Measurements from ENCODE around the gene CTNND2.

CTNND2 gene

DNA sequence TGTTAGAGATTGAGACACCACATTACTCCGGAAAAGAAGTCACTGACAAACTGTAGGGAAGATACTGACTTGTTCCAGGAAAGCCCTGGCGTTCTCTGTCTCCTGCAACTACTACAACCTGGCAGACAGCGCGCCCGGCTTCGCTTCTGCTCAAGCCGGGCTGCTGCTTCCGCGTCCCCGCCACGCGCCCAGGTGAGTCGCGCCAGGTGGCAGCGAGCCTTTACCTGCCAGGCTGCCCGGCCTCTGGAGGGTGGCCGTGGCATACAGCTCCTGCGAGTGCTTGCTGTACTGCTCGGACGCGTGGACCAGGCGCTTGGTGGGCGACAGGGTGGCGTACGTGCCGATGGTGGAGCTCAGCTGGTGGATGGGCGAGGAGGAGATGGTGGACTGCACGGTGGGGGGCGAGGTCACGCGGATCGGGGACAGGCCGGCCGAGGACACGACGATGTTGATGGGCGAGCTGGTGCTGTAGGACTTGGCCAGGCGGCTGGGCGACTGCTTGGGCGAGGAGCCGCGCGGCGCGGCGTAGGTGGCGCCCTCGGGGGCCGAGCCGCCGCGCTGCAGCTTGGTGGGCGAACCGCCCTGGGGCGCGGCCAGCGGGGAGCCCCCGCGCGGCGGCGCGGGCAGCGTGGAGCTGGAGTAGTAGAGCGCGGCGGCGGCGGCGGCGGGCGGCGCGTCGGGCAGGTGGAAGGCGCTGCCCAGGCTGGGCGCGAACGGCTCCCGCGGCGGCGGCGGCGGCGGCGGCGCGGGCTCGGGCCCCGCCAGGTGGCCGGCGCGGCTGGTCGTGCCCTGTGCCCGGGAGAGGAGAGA is 519.6 kb downstream of the CTNND2 start:
- no peak overlapping the region for H3K27ac ChIP-seq
- H3K4me3 ChIP-seq: peak overlapping the region; percentile 68
- DNase-seq (ENCODE audit: low spot score): no peak
- no peak for TF ChIP-seq CTCF (IDR thresholded peaks at IDR 0.05)

DNA sequence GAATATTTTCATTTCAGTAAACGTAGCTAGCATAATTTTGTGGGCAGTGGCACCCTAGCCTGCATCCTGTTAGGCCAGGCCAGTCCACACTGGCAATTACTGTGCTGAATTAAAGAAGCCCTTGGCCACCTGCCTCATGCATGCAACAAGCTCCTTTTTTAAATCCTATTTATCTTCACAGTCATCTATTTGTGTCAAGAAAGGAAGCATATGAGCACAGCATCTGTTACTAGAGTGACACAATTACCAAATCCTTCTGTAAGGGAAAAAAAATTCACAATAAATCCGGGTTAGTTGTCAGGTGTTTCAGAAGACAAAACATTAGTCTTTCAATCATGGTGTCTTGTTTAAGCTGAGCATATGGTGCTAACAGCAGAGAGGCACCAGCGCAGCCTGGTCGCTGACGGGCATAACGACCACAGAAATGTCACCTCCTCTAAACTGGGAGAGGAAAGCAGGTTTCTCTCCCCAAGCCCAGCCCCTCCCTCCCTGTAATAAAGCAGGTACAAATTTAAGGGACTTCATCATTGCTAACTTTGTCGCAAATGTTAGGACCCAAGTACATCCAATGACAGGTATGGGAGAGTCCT is 520.6 kb downstream of the CTNND2 start:
- TF ChIP-seq CTCF (IDR thresholded peaks at IDR 0.05): no peak
- H3K27ac ChIP-seq: no peak overlapping the region
- DNase-seq (ENCODE audit: low spot score): no peak

DNA sequence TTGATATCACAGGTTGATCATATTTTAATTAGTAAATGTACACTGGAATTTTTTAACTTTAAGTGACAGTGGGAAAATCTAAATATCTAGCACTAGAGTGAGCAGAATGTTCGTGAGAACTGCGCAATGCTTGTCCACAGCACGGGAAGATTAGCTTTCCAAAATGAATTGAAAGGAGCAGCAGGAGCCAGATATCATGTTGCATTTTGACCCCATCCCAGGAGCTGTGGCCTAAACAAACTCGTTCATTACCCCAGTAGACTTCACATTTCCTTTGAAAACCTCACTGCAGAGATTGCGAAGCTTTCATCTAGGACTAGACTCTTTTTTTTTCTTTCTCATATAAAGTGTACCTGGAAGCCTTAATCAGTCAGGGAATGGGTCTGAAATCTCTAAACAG is 525.8 kb downstream of the CTNND2 start:
- no peak for DNase-seq (ENCODE audit: low spot score)
- H3K4me3 ChIP-seq: no peak overlapping the region
- H3K27ac ChIP-seq: no peak overlapping the region
- no peak for TF ChIP-seq CTCF (IDR thresholded peaks at IDR 0.05)

More for the DNA sequence above, 520.6 kb downstream of the CTNND2 start:
- H3K4me3 ChIP-seq: no peak overlapping the region

DNA sequence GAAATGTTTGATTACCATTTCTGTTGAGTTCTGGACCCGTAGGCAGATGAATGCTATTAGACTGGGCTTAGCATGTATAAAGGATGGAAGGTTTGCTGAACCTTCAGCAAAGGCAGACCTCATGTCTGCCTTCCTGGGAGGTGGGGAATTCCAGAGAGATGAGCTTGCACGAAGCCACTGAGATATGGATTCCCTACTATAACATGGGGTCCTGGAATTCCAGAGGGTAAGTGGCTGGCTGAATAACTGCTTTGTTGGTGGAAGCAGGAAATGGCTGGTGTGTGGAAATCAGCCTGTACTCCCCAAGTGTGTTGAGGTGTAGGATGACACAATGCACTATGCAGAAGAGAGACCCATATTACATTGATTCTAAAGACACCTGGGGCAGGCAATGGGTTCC is 526.4 kb downstream of the CTNND2 start:
- TF ChIP-seq CTCF (IDR thresholded peaks at IDR 0.05): no peak
- Histone ChIP-seq H3K4me3 (no peak overlapping the region), H3K27ac (no peak overlapping the region)
- DNase-seq (ENCODE audit: low spot score): no peak

DNA sequence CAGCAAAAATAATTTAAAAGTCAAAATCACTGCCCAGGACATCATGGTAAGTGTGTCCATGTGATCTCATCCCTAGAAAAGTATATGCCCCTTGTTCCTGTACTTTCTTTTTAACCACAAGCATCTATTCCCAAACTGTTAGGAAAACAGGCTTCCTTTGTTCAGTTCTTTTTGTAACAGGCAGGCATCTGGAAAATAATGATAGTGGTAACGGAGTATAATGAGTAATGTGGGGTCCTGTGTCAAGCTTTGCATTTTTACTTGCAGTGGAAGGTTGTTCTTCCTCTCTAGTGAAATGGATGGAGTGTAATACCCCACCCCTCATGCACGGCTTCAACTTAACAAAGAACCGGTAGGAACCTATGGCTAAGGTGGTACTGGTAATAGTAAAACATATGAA is 532.1 kb downstream of the CTNND2 start:
- no peak for TF ChIP-seq CTCF (IDR thresholded peaks at IDR 0.05)
- H3K27ac ChIP-seq: no peak overlapping the region
- H3K4me3 ChIP-seq: no peak overlapping the region
- no peak for DNase-seq (ENCODE audit: low spot score)

- no peak overlapping the region for H3K4me3 ChIP-seq
- no peak overlapping the region for H3K27ac ChIP-seq
- TF ChIP-seq CTCF (IDR thresholded peaks at IDR 0.05): no peak
- no peak for DNase-seq (ENCODE audit: low spot score)
These were observed 533.2 kb downstream of the CTNND2 start for GRCh38 chr5:11371021-11371420.

GRCh38 chr5:11364531-11364930 is 539.7 kb downstream of the CTNND2 start:
- H3K27ac ChIP-seq: no peak overlapping the region

More at GRCh38 chr5:11364531-11364930, 539.7 kb downstream of the CTNND2 start:
- no peak for TF ChIP-seq CTCF (IDR thresholded peaks at IDR 0.05)
- DNase-seq (ENCODE audit: low spot score): no peak
- H3K4me3 ChIP-seq: no peak overlapping the region

Data from coronary artery (tissue), 2 donors.